Right atrium auricular region (tissue), 2 donors: ENCODE results near the gene CDH13. TPM values are rescaled to one million over a fixed set of nuclear protein-coding genes. Genes with fewer than 3 reads are reported as not detected.

Experiments
- DNase-seq: peaks from one replicate; pipeline ENCODE4 v3.0.0-alpha.2; 2019; ENCODE audit warnings: low spot score
- H3K27ac ChIP-seq, 2 donors: fragments of 200-600 bp; sonication (generic); 1 replicate in 1 of 2; 2 replicates in 1 of 2; pipeline ENCODE4 v1.5.1; 2016 to 2019
- H3K27me3 ChIP-seq, 2 donors: fragments of 200-600 bp; sonication (generic); one replicate each; pipeline versions ENCODE4 v1.5.1 to v1.6.0; 2017 to 2019
- H3K36me3 ChIP-seq: fragments of 200-600 bp; sonication (generic); one replicate; pipeline ENCODE4 v1.5.1; 2016
- H3K4me1 ChIP-seq, 2 donors: fragments of 200-600 bp; sonication (generic); one replicate each; pipeline versions ENCODE4 v1.5.1 to v1.6.0; 2017 to 2019
- H3K4me3 ChIP-seq, 2 donors: fragments of 200-600 bp; sonication (generic); 1 replicate in 1 of 2; 2 replicates in 1 of 2; pipeline ENCODE4 v1.5.1; 2017 to 2019; ENCODE audit warnings: mild to moderate bottlenecking in 1 of 2, moderate library complexity in 1 of 2
- H3K9me3 ChIP-seq, 2 donors: fragments of 200-600 bp; sonication (generic); one replicate each; pipeline ENCODE4 v1.5.1; 2019
- total RNA-seq, 2 donors: library from RNA; depleted of rRNA; stranded (reverse); fragments of >200 nt; gene quantifications; one replicate each; pipeline ENCODE4 v1.1.0, GENCODE V29; 2016
- TF ChIP-seq, protein P1 (sequence below), 2 donors: fragments of 200-600 bp; sonication (generic); IDR thresholded peaks; one replicate each; pipeline ENCODE4 v1.5.1; 2019; ENCODE audit warnings: antibody characterized with exemption in 2 of 2

Gene CDH13
- total RNA-seq, 2 donors from 2014 or later = 75.4 to 85.9 TPM

- H3K36me3 ChIP-seq = no peaks in the 10 kb centered on the region
- no peak overlapping the region for H3K27ac ChIP-seq
- no peaks in the 10 kb centered on the region for H3K27me3 ChIP-seq
- H3K9me3 ChIP-seq = no peaks in the 10 kb centered on the region
- H3K4me1 ChIP-seq = peaks cover 0 to 6% of the 10 kb centered on the region in 2 donors
- TF ChIP-seq, protein P1, sequence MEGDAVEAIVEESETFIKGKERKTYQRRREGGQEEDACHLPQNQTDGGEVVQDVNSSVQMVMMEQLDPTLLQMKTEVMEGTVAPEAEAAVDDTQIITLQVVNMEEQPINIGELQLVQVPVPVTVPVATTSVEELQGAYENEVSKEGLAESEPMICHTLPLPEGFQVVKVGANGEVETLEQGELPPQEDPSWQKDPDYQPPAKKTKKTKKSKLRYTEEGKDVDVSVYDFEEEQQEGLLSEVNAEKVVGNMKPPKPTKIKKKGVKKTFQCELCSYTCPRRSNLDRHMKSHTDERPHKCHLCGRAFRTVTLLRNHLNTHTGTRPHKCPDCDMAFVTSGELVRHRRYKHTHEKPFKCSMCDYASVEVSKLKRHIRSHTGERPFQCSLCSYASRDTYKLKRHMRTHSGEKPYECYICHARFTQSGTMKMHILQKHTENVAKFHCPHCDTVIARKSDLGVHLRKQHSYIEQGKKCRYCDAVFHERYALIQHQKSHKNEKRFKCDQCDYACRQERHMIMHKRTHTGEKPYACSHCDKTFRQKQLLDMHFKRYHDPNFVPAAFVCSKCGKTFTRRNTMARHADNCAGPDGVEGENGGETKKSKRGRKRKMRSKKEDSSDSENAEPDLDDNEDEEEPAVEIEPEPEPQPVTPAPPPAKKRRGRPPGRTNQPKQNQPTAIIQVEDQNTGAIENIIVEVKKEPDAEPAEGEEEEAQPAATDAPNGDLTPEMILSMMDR (IDR thresholded peaks at IDR 0.05) = no peak
- no peak overlapping the region for H3K4me3 ChIP-seq
- DNase-seq = no peak
Observed at GRCh38 chr16:82945420-82946101, 318.8 kb downstream of the CDH13 start.

DNA sequence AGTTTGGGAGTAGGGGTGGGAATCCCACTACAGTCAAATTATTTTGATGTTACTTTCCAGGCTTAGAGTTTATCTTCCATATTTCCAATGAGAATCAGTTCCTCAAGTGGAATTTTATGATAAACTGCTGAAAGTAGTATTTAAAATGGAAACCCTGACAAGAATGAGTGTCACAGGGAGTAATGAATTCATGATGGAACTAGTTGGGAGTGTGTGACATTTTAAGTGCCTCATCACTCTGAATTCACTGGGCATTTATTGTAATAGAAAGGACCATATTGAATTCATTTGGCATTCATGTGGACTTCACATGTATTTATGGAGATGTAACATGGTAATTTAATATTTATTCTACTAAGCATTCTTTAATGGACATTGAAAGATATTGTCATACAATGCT, 320.9 kb downstream of the CDH13 start:
- no peaks in the 10 kb centered on the region for H3K9me3 ChIP-seq
- H3K4me3 ChIP-seq = no peak overlapping the region
- no peak overlapping the region for H3K27ac ChIP-seq

DNA sequence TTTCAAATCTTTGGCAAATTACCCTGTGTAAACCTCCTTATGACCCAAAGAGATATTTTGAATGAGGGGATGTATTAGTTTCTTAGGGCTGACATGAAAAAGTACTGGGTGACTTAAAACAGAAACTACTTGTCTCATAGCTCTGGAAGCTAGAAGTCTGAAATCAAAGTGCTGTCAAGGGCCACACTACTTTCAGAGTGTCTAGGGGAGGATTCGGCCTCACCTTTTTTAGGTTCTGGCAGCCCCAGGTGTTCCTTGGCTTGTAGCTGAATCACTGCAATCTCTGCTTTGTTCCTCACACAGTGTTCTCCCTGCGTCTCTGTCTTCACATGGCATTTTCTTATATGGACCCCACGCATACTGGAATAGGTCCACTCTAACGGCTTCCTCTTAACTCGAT, 322.2 kb downstream of the CDH13 start:
- Histone ChIP-seq H3K36me3 (no peaks in the 10 kb centered on the region), H3K27ac (no peak overlapping the region), H3K4me3 (no peak overlapping the region), H3K4me1 (peaks cover 0 to 2% of the 10 kb centered on the region in 2 donors), H3K9me3 (no peaks in the 10 kb centered on the region), H3K27me3 (no peaks in the 10 kb centered on the region)
- no peak for DNase-seq
- TF ChIP-seq, protein P1 (IDR thresholded peaks at IDR 0.05) = no peak

More for the DNA sequence above, 320.9 kb downstream of the CDH13 start:
- Histone ChIP-seq H3K36me3 (no peaks in the 10 kb centered on the region), H3K27me3 (no peaks in the 10 kb centered on the region), H3K4me1 (peaks cover 0 to 6% of the 10 kb centered on the region in 2 donors)
- DNase-seq = no peak
- TF ChIP-seq, protein P1 (IDR thresholded peaks at IDR 0.05) = no peak

GRCh38 chr16:82953517-82953916, 326.7 kb downstream of the CDH13 start:
- Histone ChIP-seq H3K9me3 (no peaks in the 10 kb centered on the region), H3K4me1 (no peaks in the 10 kb centered on the region), H3K27me3 (no peaks in the 10 kb centered on the region), H3K36me3 (no peaks in the 10 kb centered on the region), H3K4me3 (no peak overlapping the region), H3K27ac (no peak overlapping the region)
- DNase-seq = no peak
- TF ChIP-seq, protein P1 (IDR thresholded peaks at IDR 0.05) = no peak

GRCh38 chr16:82954224-82954929, 327.6 kb downstream of the CDH13 start:
- Histone ChIP-seq H3K9me3 (no peaks in the 10 kb centered on the region), H3K36me3 (no peaks in the 10 kb centered on the region), H3K27ac (no peak overlapping the region), H3K4me3 (no peak overlapping the region), H3K27me3 (no peaks in the 10 kb centered on the region), H3K4me1 (no peaks in the 10 kb centered on the region)
- TF ChIP-seq, protein P1 (IDR thresholded peaks at IDR 0.05) = no peak
- DNase-seq = no peak
